Effector CD8-positive, alpha-beta T cell (primary cell): ENCODE results near the gene CT45A5.
"Not testable (repeated sequence)": the region's sequence is repeated elsewhere in the genome, so short reads cannot be mapped to it uniquely, and the experiment has no call there.

Source experiments
- DNase-seq: peaks from one replicate; lab custom pipeline; 2025; lab: John Stamatoyannopoulos, UW
- total RNA-seq, 4 experiments: gene quantifications; one replicate each; lab custom pipeline; 2026; lab: John Stamatoyannopoulos, UW

The CT45A5 gene, protein sequence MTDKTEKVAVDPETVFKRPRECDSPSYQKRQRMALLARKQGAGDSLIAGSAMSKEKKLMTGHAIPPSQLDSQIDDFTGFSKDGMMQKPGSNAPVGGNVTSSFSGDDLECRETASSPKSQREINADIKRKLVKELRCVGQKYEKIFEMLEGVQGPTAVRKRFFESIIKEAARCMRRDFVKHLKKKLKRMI
- total RNA-seq, result 0 reads per million in 4 experiments

DNA sequence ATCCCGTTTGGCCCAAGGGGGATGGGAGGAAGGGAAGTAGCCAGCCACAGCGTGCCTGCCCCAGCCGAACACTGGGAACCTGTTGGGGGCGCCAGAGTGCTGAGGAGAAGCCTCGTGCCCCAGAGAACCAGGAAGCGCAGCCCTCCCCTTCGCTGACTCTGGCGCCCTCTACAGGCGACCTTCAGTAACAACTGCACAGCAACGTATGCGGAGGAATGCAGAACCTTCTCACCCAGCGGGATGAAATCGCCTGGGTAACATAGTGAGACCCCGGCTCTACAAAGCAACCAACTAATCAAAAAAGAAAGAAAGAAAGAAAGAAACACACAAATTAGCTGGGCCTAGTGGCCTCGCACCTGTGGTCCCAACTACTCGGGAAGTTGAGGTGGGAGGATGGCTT lies at the start of gene CT45A5:
Gene CT45A5 (minus strand): TSS at position 101 of the 400 bp plus-strand sequence. CDS start 3,774 bp downstream, outside the sequence.
- DNase-seq, result not testable (repeated sequence)

- not testable (repeated sequence) for DNase-seq
These were observed 34.6 kb upstream of the CT45A5 start, which contains the start of gene CT45A2 for GRCh38 chrX:135819912-135820311. Gene CT45A2, minus strand, starts transcription at chrX:135820012. Its CDS starts 3,747 bp downstream, at chrX:135816265.

GRCh38 chrX:135802687-135803086 lies 17.4 kb upstream of the CT45A5 start, which contains the start of gene CT45A6:
Gene CT45A6, minus strand, starts transcription at chrX:135802787. Its CDS starts 3,794 bp downstream, at chrX:135798993.
- DNase-seq, result not testable (repeated sequence)

DNA sequence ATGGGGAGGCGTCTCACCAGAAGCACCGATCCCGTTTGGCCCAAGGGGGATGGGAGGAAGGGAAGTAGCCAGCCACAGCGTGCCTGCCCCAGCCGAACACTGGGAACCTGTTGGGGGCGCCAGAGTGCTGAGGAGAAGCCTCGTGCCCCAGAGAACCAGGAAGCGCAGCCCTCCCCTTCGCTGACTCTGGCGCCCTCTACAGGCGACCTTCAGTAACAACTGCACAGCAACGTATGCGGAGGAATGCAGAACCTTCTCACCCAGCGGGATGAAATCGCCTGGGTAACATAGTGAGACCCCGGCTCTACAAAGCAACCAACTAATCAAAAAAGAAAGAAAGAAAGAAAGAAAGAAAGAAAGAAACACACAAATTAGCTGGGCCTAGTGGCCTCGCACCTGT lies 17.2 kb downstream of the CT45A5 start, which contains the start of gene CT45A3:
Gene CT45A3 (minus strand): TSS at position 101 of the 400 bp plus-strand sequence. CDS start 3,747 bp downstream, outside the sequence.
- DNase-seq, result not testable (repeated sequence)

- not testable (repeated sequence) for DNase-seq
These were observed 40.6 kb downstream of the CT45A5 start for GRCh38 chrX:135744739-135745138.

DNA sequence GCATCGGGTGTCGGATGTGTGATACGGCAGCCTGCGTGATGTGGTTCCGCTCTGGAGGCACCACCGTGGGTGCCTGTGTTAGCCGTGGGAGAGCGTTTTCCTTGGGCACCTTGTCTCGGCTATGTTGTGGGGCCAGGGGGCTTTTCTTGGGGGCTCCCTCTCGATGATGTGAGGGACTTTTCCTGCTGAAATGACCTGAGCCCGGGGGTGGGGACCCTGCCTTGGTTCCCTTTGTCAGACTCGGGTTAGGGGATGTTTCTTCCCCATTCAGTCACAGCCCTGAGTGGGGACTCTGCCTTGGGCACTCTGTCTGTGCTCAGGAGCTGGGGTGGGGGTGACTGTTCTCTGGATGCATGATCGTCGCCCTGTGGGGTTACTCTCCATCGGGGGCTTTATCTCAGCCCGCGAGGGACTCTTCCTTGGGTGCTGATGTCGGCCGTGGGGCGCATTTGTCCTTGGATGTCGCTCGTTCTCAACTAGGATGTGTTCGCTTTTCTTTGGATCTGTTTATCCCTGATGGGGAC lies 44.0 kb downstream of the CT45A5 start:
- DNase-seq, result no peak

GRCh38 chrX:135740681-135741149 lies 44.6 kb downstream of the CT45A5 start:
- no peak for DNase-seq

DNA sequence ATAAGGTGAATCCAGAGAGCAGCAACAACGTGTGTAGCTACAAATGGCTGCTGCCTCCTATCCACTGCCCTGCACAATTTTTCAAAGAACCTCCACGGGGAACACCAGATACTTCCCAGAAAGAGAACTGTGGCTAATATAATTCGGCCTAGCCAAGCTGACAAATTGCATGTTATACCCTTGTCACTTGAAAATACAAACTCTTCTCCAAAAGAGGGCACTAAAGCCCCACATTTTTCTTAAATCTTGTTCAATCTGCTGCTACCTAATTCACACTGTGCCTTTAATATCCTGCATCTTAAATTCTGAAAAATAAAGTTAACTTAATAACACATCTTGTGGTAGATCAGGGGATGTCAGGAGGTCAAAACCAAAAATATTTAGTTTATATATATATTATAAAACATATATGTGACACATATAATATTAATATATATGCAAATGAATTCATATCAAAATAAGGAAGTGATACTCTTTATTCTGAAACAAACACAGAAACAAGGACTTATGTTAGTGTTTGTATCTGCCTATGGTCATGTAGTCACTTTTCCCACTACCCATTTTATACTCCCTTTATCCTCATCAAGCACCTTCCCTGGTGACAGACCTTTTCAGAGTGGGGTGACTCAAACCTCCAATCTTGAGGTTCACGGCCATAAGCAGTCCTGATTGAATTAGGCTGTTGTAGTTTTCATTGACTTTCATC lies 47.8 kb downstream of the CT45A5 start:
- no peak for DNase-seq

- DNase-seq, result not testable (repeated sequence)
These were observed 50.6 kb downstream of the CT45A5 start for GRCh38 chrX:135734666-135735065.
